Stimulated activated CD8-positive, alpha-beta memory T cell treated with anti-CD3 and anti-CD28 coated beads, Interleukin-2, amount 100 ng/mL, for 48 hours (primary cell): ENCODE measurements around the gene GCG.

ENCODE experiments used
- DNase-seq, 2 donors: peaks; one replicate each; pipeline ENCODE4 v3.0.0-alpha.2; 2020; ENCODE audit warnings: low read depth in 2 of 2

The GCG gene

GRCh38 chr2:162100579-162100978 is 51.5 kb downstream of the GCG start:
- DNase-seq: no peak

DNA sequence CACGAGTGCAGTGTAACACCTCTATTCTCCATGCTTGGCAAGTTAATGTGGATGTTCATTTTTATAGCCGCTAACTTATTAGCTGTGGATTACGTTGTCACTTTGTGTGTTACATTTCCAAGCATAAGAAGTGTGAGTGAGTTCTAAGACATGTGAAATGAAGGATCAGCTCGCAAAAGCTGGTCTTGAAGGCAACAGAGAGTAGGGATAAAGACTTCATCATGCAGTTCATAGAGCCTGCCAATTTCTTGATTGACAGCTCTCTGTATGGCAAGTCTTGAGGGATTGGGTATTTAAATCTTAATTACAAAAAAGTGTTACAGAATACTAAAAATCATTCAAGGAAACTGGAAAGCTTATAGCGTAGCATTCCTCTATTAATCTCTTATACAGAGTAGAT is 52.2 kb downstream of the GCG start:
- DNase-seq: no peak
